ENCODE measurements around the gene HAL. TPM values are rescaled to one million over a fixed set of nuclear protein-coding genes. Genes with fewer than 3 reads are reported as not detected.

The HAL gene
- total and polyA plus RNA-seq, 2 experiments from 2014 or later: 0.91 to 1.3 TPM

DNA sequence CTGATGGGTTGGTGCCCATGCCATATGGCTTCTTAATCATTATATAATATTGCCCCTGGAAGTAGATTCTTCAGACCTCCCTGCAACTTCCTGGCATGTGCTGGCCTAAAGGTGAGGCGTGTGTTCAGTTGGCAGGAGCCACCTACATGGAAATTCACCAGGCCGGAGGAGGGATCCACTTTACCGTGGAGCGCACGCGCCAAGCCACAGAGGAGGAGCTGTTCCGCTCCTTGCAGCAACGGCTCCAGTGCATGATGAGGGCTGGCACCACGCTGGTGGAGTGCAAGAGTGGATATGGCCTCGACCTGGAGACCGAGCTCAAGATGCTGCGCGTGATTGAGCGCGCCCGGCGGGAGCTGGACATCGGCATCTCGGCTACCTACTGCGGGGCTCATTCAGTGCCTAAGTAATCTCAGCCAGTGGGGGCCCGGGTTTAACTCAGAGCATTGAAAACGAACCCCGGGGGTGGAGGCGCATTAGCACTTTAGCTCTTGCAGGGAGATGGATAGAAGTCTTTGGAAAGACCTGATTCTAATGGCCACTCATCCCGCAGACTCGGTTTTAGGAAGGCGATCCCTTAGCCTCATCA, 39.5 kb downstream of the HAL start:
- H3K36me3 ChIP-seq (replicated peaks; ENCODE audit: insufficient read depth, low read depth): no peaks in the 10 kb centered on the region
- H3K4me1 ChIP-seq (ENCODE audit: insufficient read depth): no peaks in the 10 kb centered on the region
- no peaks in the 10 kb centered on the region for H3K27me3 ChIP-seq
- no peak overlapping the region for H3K27ac ChIP-seq
- H3K9me3 ChIP-seq (ENCODE audit: low read depth): no peaks in the 10 kb centered on the region
- no peaks in the 10 kb centered on the region for H3K9me2 ChIP-seq (replicated peaks; ENCODE audit: insufficient read depth)
- TF ChIP-seq, protein P1, sequence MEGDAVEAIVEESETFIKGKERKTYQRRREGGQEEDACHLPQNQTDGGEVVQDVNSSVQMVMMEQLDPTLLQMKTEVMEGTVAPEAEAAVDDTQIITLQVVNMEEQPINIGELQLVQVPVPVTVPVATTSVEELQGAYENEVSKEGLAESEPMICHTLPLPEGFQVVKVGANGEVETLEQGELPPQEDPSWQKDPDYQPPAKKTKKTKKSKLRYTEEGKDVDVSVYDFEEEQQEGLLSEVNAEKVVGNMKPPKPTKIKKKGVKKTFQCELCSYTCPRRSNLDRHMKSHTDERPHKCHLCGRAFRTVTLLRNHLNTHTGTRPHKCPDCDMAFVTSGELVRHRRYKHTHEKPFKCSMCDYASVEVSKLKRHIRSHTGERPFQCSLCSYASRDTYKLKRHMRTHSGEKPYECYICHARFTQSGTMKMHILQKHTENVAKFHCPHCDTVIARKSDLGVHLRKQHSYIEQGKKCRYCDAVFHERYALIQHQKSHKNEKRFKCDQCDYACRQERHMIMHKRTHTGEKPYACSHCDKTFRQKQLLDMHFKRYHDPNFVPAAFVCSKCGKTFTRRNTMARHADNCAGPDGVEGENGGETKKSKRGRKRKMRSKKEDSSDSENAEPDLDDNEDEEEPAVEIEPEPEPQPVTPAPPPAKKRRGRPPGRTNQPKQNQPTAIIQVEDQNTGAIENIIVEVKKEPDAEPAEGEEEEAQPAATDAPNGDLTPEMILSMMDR (IDR thresholded peaks at IDR 0.05; ENCODE audit: poor library complexity): no peak
- TF ChIP-seq EZH2phosphoT487 (IDR thresholded peaks at IDR 0.05; ENCODE audit: low read depth, severe bottlenecking, unreplicated experiment) (no peak), EZH2 (IDR thresholded peaks at IDR 0.05; ENCODE audit: borderline replicate concordance) (no peak)
- no peak overlapping the region for H3K4me2 ChIP-seq
- H3K79me2 ChIP-seq: no peaks in the 10 kb centered on the region
- H3K4me3 ChIP-seq: no peak overlapping the region
- H2AFZ ChIP-seq: no peak overlapping the region
- WGBS (ENCODE audit: low lambda C conversion rate, missing lambda C conversion rate): 85% methylated on average over 27 of the region's 27 CpGs
- no peaks in the 10 kb centered on the region for H4K20me1 ChIP-seq (ENCODE audit: insufficient read depth, poor library complexity, severe bottlenecking)
- no peak for DNase-seq (ENCODE audit: low spot score)

DNA sequence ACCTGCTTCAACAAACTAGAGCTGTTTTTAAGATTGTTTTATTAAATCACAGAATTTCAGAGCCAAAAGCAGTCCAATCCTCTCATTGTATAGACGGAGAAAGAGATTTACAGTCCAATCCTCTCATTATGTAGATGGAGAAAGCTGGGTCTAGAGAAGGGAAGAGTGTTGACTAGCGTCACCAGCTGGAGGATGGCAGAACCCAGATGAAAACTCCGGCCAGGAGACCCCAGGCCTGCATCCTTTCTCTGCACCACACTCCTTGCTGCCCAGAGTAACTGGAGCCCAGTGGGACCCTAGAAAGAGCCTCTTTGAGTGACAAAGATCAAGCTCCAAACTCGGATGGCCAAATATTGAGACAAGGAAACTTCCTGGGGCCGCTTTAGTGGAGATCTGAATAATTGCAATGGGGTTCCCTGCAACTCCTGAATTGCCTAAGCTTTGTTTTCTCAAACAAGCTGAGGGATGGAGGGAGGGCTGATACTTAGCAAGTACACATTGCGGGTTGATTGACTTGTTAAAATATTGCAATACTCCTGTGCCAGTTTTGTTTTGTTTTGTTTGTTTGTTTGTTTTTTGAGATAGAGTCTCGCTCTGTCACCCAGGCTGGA, 40.5 kb downstream of the HAL start:
- H3K79me2 ChIP-seq: no peaks in the 10 kb centered on the region
- H3K9me2 ChIP-seq (replicated peaks; ENCODE audit: insufficient read depth): no peaks in the 10 kb centered on the region
- TF ChIP-seq EZH2 (IDR thresholded peaks at IDR 0.05; ENCODE audit: borderline replicate concordance): no peak
- no peak for TF ChIP-seq EZH2phosphoT487 (IDR thresholded peaks at IDR 0.05; ENCODE audit: low read depth, severe bottlenecking, unreplicated experiment)
- TF ChIP-seq, protein P1 (IDR thresholded peaks at IDR 0.05; ENCODE audit: poor library complexity): no peak
- H3K4me3 ChIP-seq: no peak overlapping the region
- no peak for DNase-seq (ENCODE audit: low spot score)
- H3K4me1 ChIP-seq (ENCODE audit: insufficient read depth): no peaks in the 10 kb centered on the region
- peaks cover 2% of the 10 kb centered on the region for H3K27me3 ChIP-seq
- no peak overlapping the region for H3K4me2 ChIP-seq
- H2AFZ ChIP-seq: no peak overlapping the region
- H3K36me3 ChIP-seq (replicated peaks; ENCODE audit: insufficient read depth, low read depth): no peaks in the 10 kb centered on the region
- H4K20me1 ChIP-seq (ENCODE audit: insufficient read depth, poor library complexity, severe bottlenecking): no peaks in the 10 kb centered on the region
- H3K27ac ChIP-seq: no peak overlapping the region
- no peaks in the 10 kb centered on the region for H3K9me3 ChIP-seq (ENCODE audit: low read depth)
- WGBS (ENCODE audit: low lambda C conversion rate, missing lambda C conversion rate): 85% methylated on average over 7 of the region's 7 CpGs

DNA sequence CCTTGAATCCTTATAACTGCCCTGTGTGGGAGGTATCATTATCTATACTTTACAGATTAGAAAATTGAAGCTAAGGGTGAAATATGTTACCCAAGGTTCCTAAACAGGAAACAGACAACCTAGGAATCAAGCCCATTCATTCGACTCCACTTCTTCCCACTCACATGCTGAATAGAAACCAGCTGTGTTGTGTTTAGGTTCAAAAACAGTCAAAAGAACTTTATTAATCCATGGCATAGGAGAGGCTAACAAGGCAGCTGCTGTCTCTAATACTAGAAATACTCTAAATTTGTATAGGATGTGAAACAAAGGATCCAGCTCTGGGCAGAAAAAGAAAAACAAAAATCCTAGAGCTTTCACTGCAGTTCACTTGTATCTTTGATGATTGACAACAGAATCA, 43.1 kb downstream of the HAL start:
- Histone ChIP-seq H3K27ac (no peak overlapping the region), H3K4me3 (no peak overlapping the region), H3K79me2 (no peaks in the 10 kb centered on the region), H3K36me3 (replicated peaks; ENCODE audit: insufficient read depth, low read depth) (no peaks in the 10 kb centered on the region), H4K20me1 (ENCODE audit: insufficient read depth, poor library complexity, severe bottlenecking) (no peaks in the 10 kb centered on the region), H3K9me3 (ENCODE audit: low read depth) (no peaks in the 10 kb centered on the region), H3K4me1 (ENCODE audit: insufficient read depth) (no peaks in the 10 kb centered on the region), H3K9me2 (replicated peaks; ENCODE audit: insufficient read depth) (no peaks in the 10 kb centered on the region), H3K27me3 (peaks cover 5% of the 10 kb centered on the region), H3K4me2 (no peak overlapping the region), H2AFZ (no peak overlapping the region)
- 37% methylated on average over 1 of the region's 1 CpG for WGBS (ENCODE audit: low lambda C conversion rate, missing lambda C conversion rate)
- TF ChIP-seq EZH2 (IDR thresholded peaks at IDR 0.05; ENCODE audit: borderline replicate concordance): no peak
- TF ChIP-seq, protein P1 (IDR thresholded peaks at IDR 0.05; ENCODE audit: poor library complexity): no peak
- TF ChIP-seq EZH2phosphoT487 (IDR thresholded peaks at IDR 0.05; ENCODE audit: low read depth, severe bottlenecking, unreplicated experiment): no peak
- DNase-seq (ENCODE audit: low spot score): no peak
